ENCODE measurements around the gene NPPB. TPM values are rescaled to one million over a fixed set of nuclear protein-coding genes. Genes with fewer than 3 reads are reported as not detected.

Gene NPPB
- total RNA-seq, 1 donor from 2014 or later, result not detected

GRCh38 chr1:11860083-11860482 lies 1.3 kb upstream of the NPPB start:
- no peak overlapping the region for H3K27ac Mint-ChIP-seq (ENCODE audit: unreplicated experiment)
- DNase-seq, result no peak
- H3K36me3 Mint-ChIP-seq (ENCODE audit: unreplicated experiment), result peaks cover 10% of the 10 kb centered on the region
- H3K4me1 Mint-ChIP-seq (ENCODE audit: low read depth, unreplicated experiment), result no peaks in the 10 kb centered on the region
- H3K9me3 Mint-ChIP-seq (ENCODE audit: unreplicated experiment), result peaks cover 3% of the 10 kb centered on the region
- no peak for TF ChIP-seq CTCF (IDR thresholded peaks at IDR 0.05; ENCODE audit: partially characterized antibody, unreplicated experiment)
- H3K27me3 Mint-ChIP-seq (ENCODE audit: unreplicated experiment), result peaks cover 29% of the 10 kb centered on the region
- H3K4me3 Mint-ChIP-seq (ENCODE audit: unreplicated experiment), result no peak overlapping the region

GRCh38 chr1:11858968-11859871 lies 475 bp upstream of the NPPB start:
- Mint-ChIP-seq H3K9me3 (ENCODE audit: unreplicated experiment) (peaks cover 3% of the 10 kb centered on the region), H3K4me1 (ENCODE audit: low read depth, unreplicated experiment) (no peaks in the 10 kb centered on the region), H3K4me3 (ENCODE audit: unreplicated experiment) (peak overlapping the region; percentile 55), H3K27me3 (ENCODE audit: unreplicated experiment) (peaks cover 29% of the 10 kb centered on the region), H3K36me3 (ENCODE audit: unreplicated experiment) (peaks cover 10% of the 10 kb centered on the region), H3K27ac (ENCODE audit: unreplicated experiment) (no peak overlapping the region)
- TF ChIP-seq CTCF (IDR thresholded peaks at IDR 0.05; ENCODE audit: partially characterized antibody, unreplicated experiment), result no peak
- no peak for DNase-seq

DNA sequence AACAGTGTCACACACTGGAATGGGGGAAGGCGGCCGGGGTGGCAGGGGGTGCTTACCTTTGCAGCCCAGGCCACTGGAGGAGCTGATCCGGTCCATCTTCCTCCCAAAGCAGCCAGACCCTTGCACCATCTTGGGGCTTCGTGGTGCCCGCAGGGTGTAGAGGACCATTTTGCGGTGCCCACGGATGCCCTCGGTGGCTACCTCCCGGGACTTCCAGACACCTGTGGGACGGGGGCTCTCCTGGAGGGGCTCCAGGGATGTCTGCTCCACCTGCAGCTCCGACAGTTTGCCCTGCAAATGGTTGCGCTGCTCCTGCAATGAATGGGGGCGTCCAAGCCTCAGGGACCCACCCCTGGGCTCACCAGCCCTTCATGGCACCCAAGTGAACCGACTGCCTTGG lies 587 bp downstream of the NPPB start:
- no peak for TF ChIP-seq CTCF (IDR thresholded peaks at IDR 0.05; ENCODE audit: partially characterized antibody, unreplicated experiment)
- no peak overlapping the region for H3K4me3 Mint-ChIP-seq (ENCODE audit: unreplicated experiment)
- no peak overlapping the region for H3K27ac Mint-ChIP-seq (ENCODE audit: unreplicated experiment)
- DNase-seq, result no peak
- peaks cover 10% of the 10 kb centered on the region for H3K36me3 Mint-ChIP-seq (ENCODE audit: unreplicated experiment)
- peaks cover 3% of the 10 kb centered on the region for H3K9me3 Mint-ChIP-seq (ENCODE audit: unreplicated experiment)
- H3K4me1 Mint-ChIP-seq (ENCODE audit: low read depth, unreplicated experiment), result no peaks in the 10 kb centered on the region
- peaks cover 31% of the 10 kb centered on the region for H3K27me3 Mint-ChIP-seq (ENCODE audit: unreplicated experiment)

DNA sequence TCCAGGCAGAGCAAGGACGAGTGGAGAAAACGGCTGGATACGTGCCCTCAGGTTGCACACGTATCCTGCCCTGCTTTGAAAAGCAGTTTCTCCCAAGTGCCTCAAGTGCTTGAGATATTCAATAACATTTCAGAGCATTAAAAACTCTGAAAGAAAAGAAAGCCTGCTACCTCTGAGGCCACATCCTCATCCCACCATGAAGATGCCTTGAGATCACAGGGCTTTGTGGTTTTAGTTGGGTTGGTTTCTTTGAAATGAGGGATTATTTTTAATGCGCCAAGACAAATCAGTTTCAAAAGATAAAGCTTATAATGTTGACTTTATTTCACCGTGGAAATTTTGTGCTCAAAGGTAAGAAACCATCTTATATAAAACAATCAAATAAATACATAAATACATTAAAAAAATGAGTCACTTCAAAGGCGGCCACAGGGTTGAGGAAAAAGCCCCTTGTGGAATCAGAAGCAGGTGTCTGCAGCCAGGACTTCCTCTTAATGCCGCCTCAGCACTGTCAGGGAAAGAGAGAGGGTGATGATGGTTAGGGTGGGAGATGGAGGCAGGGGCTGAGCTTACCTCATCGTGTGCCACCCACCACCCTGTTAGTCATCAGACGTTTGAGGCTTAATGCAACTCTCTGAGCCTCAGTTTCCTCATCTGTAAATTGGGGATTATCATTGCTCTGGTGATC lies 1.4 kb downstream of the NPPB start:
- peaks cover 28% of the 10 kb centered on the region for H3K27me3 Mint-ChIP-seq (ENCODE audit: unreplicated experiment)

More for the DNA sequence above, 1.4 kb downstream of the NPPB start:
- Mint-ChIP-seq H3K9me3 (ENCODE audit: unreplicated experiment) (peaks cover 3% of the 10 kb centered on the region), H3K36me3 (ENCODE audit: unreplicated experiment) (peaks cover 10% of the 10 kb centered on the region), H3K4me3 (ENCODE audit: unreplicated experiment) (no peak overlapping the region), H3K4me1 (ENCODE audit: low read depth, unreplicated experiment) (no peaks in the 10 kb centered on the region), H3K27ac (ENCODE audit: unreplicated experiment) (no peak overlapping the region)
- TF ChIP-seq CTCF (IDR thresholded peaks at IDR 0.05; ENCODE audit: partially characterized antibody, unreplicated experiment), result no peak
- DNase-seq, result no peak
